ENCODE results near the gene MAGEB3. TPM values are rescaled to one million over a fixed set of nuclear protein-coding genes. Genes with fewer than 3 reads are reported as not detected.

MAGEB3 gene
- total RNA-seq, 1 donor from 2014 or later: not detected

GRCh38 chrX:30220661-30221060 is 9.8 kb upstream of the MAGEB3 start:
- H3K9me3 Mint-ChIP-seq (ENCODE audit: unreplicated experiment): no peaks in the 10 kb centered on the region
- peaks cover 3% of the 10 kb centered on the region for H3K27me3 Mint-ChIP-seq (ENCODE audit: unreplicated experiment)
- DNase-seq (ENCODE audit: low spot score): no peak
- no peaks in the 10 kb centered on the region for H3K36me3 Mint-ChIP-seq (ENCODE audit: low read depth, unreplicated experiment)
- no peak for TF ChIP-seq CTCF (IDR thresholded peaks at IDR 0.05; ENCODE audit: unreplicated experiment)
- no peak overlapping the region for H3K4me3 Mint-ChIP-seq (ENCODE audit: unreplicated experiment)
- no peaks in the 10 kb centered on the region for H3K4me1 Mint-ChIP-seq (ENCODE audit: unreplicated experiment)
- H3K27ac Mint-ChIP-seq (ENCODE audit: unreplicated experiment): no peak overlapping the region

- no peaks in the 10 kb centered on the region for H3K27me3 Mint-ChIP-seq (ENCODE audit: unreplicated experiment)
- no peak overlapping the region for H3K27ac Mint-ChIP-seq (ENCODE audit: unreplicated experiment)
- H3K4me1 Mint-ChIP-seq (ENCODE audit: unreplicated experiment): no peaks in the 10 kb centered on the region
- no peak for TF ChIP-seq CTCF (IDR thresholded peaks at IDR 0.05; ENCODE audit: unreplicated experiment)
- H3K9me3 Mint-ChIP-seq (ENCODE audit: unreplicated experiment): no peaks in the 10 kb centered on the region
- DNase-seq (ENCODE audit: low spot score): no peak
- no peak overlapping the region for H3K4me3 Mint-ChIP-seq (ENCODE audit: unreplicated experiment)
- H3K36me3 Mint-ChIP-seq (ENCODE audit: low read depth, unreplicated experiment): no peaks in the 10 kb centered on the region
Observed at GRCh38 chrX:30224536-30224935, 5.9 kb upstream of the MAGEB3 start.

DNA sequence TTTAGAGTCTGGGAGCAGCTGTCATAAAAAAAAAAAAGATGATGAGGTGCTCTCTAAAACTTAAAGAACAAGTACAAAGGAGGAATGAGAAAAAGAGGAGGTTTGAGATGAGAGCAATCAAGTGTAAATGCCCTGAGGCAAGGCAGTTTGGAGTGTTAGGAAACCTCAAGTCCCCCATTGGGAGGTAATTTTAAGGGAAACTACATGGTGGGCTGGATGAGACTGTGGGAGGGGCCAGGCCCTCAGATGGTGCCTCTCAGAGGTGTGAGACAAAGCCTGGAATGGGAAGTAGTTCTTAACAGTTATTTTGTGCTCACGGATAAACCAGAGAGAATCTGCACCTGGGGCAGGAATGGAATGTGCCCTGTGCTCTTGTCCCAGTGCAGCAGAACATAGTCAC is 1.9 kb upstream of the MAGEB3 start:
- no peak for TF ChIP-seq CTCF (IDR thresholded peaks at IDR 0.05; ENCODE audit: unreplicated experiment)
- Mint-ChIP-seq H3K36me3 (ENCODE audit: low read depth, unreplicated experiment) (no peaks in the 10 kb centered on the region), H3K27ac (ENCODE audit: unreplicated experiment) (no peak overlapping the region), H3K4me1 (ENCODE audit: unreplicated experiment) (no peaks in the 10 kb centered on the region), H3K27me3 (ENCODE audit: unreplicated experiment) (no peaks in the 10 kb centered on the region), H3K9me3 (ENCODE audit: unreplicated experiment) (no peaks in the 10 kb centered on the region), H3K4me3 (ENCODE audit: unreplicated experiment) (no peak overlapping the region)
- DNase-seq (ENCODE audit: low spot score): no peak

- TF ChIP-seq CTCF (IDR thresholded peaks at IDR 0.05; ENCODE audit: unreplicated experiment): no peak
- H3K27me3 Mint-ChIP-seq (ENCODE audit: unreplicated experiment): peaks cover 2% of the 10 kb centered on the region
- H3K27ac Mint-ChIP-seq (ENCODE audit: unreplicated experiment): no peak within 1 kb of the TSS
- no peaks in the 10 kb centered on the region for H3K36me3 Mint-ChIP-seq (ENCODE audit: low read depth, unreplicated experiment)
- no peaks in the 10 kb centered on the region for H3K4me1 Mint-ChIP-seq (ENCODE audit: unreplicated experiment)
- no peak within 1 kb of the TSS for H3K4me3 Mint-ChIP-seq (ENCODE audit: unreplicated experiment)
- no peaks in the 10 kb centered on the region for H3K9me3 Mint-ChIP-seq (ENCODE audit: unreplicated experiment)
- no peak for DNase-seq (ENCODE audit: low spot score)
Observed at GRCh38 chrX:30241724-30242415, 11.4 kb downstream of the MAGEB3 start, which contains the start of gene MAGEB4. TSS of gene MAGEB4 (plus strand) at chrX:30242000. CDS start at chrX:30242136, 136 bp downstream.

GRCh38 chrX:30246769-30247489 is 16.5 kb downstream of the MAGEB3 start, which contains the start of gene MAGEB1:
TSS of gene MAGEB1 (plus strand) at chrX:30247146. CDS start at chrX:30250494, 3,348 bp downstream.
- Mint-ChIP-seq H3K9me3 (ENCODE audit: unreplicated experiment) (no peaks in the 10 kb centered on the region), H3K36me3 (ENCODE audit: low read depth, unreplicated experiment) (no peaks in the 10 kb centered on the region), H3K4me3 (ENCODE audit: unreplicated experiment) (no peak within 1 kb of the TSS), H3K27ac (ENCODE audit: unreplicated experiment) (no peak within 1 kb of the TSS), H3K27me3 (ENCODE audit: unreplicated experiment) (peaks cover 2% of the 10 kb centered on the region), H3K4me1 (ENCODE audit: unreplicated experiment) (no peaks in the 10 kb centered on the region)
- DNase-seq (ENCODE audit: low spot score): no peak
- no peak for TF ChIP-seq CTCF (IDR thresholded peaks at IDR 0.05; ENCODE audit: unreplicated experiment)
